ENCODE data around the gene PTPRN2.
"Not testable (repeated sequence)": the region's sequence is repeated elsewhere in the genome, so short reads cannot be mapped to it uniquely, and the experiment has no call there.

PTPRN2 gene

DNA sequence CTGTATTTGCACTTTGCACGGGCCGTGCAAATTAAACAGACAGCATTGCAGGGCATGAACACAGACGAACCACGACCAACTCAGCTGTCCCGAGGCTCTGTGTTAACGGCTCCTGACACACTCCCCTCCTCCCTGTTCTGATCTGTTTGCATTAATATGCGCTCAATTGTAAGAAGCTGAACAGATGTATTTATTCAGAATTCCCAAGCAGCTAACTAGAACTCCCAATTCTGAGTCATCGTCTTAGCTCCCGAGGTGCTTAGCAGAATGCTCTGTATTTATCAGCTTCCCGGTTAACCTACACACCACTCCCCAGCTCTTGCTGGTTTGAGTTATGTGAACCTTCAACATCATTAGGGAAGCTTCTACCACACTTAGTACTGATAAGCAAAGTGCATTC, 286.4 kb downstream of the PTPRN2 start:
- no peak for DNase-seq (ENCODE audit: low spot score)

DNA sequence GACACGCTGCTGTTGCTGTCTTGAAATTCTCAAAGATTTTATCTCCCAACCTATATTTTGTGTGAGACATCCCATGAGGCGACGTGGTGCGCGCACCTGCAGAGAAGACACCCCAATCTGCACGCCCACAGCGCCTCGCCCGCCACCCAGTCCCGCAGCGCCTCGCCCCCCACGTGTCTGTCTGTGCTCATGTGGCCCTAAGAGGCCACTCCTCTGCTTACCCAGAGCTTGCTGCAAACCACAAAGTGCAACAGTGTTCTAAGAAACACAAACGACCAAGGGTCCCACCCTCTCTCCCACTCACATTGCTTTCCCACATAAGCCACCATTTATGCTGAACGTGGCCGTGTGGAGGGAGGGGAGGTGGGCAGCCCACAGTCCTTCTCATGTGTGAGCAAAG, 287.2 kb downstream of the PTPRN2 start:
- DNase-seq (ENCODE audit: low spot score), result no peak

DNA sequence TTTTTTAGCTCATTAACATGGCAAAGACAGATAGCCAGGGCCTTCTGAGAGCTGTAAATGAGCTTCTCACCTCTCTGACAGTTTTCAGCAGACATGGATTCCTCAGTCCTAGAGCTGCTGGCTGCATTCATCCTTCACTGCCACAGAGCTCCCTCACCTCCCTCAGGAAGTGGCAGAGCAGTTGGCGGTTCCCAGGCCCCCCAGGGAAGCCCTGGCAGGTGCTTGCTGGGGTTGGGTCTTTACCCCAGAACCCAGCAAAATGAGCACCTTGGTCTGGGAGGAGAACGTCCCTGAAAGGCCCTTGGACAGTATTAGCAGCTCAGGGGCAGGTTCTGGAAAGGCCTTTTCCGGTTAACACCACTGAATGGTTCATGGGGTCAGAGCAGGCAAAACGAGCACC, 288.0 kb downstream of the PTPRN2 start:
- no peak for DNase-seq (ENCODE audit: low spot score)

GRCh38 chr7:158296798-158297104, 290.9 kb downstream of the PTPRN2 start:
- DNase-seq (ENCODE audit: low spot score), result no peak

- no peak for DNase-seq (ENCODE audit: low spot score)
Measured at GRCh38 chr7:158295966-158296797, 291.4 kb downstream of the PTPRN2 start.

DNA sequence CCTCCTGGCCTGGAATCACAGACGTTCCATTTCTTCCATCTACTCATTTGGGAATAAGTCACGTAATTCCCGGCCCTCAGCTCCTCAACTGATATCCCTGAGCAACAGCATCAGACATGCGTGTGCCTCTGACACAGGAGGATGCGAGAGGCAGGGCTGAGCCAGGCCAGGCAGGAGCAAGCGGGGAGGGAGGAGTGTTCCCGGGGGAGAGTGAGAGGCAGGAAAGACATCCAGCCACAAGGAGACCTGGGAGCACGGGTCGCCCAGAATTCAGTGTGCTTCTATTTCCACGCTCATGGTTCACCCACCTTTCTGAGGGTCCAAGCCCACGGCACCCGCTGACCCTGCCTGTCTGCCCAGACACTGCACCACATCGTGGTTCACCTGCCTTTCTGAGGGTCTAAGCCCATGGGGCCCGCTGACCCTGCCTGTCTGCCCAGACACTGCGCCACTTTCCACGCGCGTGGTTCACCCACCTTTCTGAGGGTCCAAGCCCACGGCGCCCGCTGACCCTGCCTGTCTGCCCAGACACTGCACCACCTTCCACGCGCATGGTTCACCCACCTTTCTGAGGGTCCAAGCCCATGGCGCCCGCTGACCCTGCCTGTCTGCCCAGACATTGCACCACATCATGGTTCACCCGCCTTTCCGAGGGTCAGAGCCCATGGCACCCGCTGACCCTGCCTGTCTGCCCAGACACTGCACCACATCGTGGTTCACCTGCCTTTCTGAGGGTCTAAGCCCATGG, 293.0 kb downstream of the PTPRN2 start:
- not testable (repeated sequence) for DNase-seq (ENCODE audit: low spot score)

- DNase-seq (ENCODE audit: low spot score), result no peak
Measured at GRCh38 chr7:158292948-158293347, 294.7 kb downstream of the PTPRN2 start.

GRCh38 chr7:158291998-158292397, 295.6 kb downstream of the PTPRN2 start:
- no peak for DNase-seq (ENCODE audit: low spot score)

DNA sequence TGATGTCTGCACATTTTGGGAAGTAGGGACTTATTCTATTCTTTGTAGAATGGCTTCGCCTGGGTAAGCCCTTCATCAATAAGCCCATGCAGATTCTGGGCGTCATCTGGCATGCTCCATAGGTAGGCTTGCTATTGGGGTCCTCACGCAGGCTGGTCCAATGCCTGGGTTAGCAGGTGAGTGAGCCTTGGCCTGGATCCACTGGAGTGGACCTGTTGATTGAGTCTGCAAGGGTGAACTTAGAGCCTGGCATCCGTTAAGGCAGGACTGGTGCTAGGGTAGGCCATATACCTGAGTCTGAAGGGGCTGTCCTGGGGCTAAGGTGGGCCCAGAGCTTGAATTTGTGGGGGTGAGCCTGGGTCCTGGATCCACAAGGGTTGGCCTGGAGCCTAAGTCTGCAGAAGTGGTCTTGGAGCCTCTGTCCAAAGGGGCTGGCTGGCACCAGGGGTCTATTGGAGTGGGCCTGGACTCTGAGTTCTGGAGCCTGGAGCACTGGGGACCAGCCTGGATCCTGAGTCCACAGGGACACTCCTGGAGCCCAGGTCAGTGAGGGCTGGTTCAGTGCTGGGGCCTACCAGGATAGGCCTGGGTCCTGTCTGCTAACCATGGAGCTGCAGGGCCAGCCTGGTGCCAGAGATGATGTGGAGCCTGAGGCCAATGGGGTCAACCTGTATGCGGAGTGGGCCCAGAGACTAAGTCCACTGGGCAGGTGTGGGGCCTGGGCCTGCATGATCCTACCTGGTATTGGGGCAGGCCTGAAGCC, 297.7 kb downstream of the PTPRN2 start:
- no peak for DNase-seq (ENCODE audit: low spot score)

DNA sequence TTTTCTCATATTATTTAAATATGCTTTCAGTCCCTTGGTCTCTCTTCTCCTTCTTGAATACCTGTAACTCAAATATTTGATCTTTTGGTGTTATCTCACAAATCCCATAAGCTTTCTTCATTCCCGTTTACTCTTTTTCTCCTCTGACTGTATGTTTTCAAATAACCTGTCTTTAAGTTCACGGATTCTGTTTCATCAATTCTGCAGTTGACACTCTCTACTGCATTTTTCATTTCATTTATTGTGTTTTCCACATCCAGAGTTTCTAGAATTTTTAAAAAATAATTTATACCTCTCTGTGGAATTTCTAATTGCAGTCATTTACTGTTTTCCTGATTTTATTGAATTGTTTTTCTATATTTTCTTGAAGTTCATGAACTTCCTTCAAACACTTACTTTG, 298.4 kb downstream of the PTPRN2 start:
- DNase-seq (ENCODE audit: low spot score), result no peak

- DNase-seq (ENCODE audit: low spot score), result no peak
Measured at GRCh38 chr7:158286210-158286609, 301.4 kb downstream of the PTPRN2 start.

DNA sequence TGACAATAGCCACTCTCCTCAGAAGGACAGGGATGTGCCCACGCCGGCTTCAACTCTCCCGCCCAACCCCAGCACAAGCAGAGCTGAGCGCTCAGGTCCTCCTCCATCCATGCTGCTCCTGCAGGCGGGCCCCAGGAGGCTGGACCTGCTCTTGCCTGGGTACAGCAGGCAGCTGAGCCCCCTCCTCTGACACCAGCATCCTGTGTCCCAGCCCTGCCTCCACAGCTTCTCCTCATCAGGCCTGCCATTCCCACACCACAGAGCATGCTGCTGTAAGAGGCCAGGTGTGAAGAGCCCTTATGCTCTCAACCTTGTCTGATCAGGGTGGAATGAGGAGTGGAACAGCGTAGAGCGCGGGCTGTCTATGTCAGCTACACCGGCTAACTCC, 302.2 kb downstream of the PTPRN2 start:
- no peak for DNase-seq (ENCODE audit: low spot score)

- DNase-seq (ENCODE audit: low spot score), result no peak
Measured at GRCh38 chr7:158284617-158285382, 302.8 kb downstream of the PTPRN2 start.

GRCh38 chr7:158284121-158284520, 303.5 kb downstream of the PTPRN2 start:
- DNase-seq (ENCODE audit: low spot score), result no peak

DNA sequence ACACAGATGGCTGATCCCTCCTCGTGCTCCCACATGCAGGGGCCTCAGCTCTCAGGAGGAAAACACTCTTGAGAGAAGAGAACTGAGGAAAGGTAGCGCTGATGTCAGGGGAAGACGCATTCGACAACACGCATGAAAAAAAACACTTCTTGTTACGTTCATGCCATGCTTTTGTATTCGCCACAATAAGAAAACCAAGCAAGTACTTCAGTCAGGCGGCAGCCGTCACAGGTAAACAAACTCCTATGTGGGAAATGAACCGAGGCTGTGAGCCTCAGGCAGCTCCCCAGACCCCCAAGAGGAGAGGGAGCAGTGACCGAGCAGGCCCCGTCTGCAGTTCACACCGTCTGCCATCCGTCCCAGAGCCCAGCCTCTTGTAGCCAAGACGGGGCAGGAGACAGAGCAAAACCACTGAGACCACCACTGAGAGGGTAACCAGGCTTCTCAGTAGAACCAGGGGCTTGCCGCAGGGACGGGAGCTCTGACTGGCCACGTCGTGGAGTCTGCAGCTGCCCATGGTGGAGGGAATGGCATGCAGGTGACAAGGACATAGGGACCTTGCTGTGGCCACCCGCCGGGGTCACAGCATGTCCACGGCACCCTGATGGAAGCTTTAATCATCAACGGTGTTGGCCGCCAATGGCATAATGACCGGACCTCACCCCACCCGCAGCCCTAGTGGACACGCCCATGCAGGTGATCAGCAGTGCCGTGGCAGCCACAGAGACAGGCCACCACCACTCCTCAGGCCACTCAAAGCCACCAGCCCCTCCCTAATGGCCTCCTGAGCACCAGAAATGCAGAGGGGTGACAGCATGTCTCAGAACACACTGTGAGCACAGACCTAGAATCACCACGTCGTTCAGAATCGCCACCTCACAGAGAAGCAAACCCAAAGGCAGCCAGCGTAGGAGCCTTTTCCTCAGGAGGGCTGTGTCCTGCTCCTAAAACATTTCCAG, 304.3 kb downstream of the PTPRN2 start:
- no peak for DNase-seq (ENCODE audit: low spot score)

DNA sequence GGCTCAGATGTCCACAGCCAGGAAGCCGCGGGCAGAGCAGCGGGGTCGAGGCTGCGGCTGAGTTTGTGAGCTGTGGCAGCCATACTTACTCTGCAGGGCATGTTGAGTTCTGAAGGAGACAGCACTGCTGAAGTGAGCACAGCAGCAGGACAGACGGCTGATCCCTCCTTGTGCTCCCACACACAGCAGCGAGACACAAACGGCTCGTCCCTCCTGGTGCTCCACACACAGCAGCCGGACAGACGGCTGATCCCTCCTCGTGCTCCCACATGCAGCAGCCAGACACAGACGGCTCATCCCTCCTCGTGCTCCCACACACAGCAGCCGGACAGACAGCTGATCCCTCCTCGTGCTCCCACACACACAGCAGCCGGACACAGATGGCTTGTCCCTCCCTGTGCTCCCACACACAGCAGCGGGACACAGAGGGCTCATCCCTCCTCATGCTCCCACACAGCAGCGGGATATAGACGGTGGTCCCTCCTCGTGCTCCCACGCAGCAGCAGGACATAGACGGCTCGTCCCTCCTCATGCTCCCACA, 305.1 kb downstream of the PTPRN2 start:
- no peak for DNase-seq (ENCODE audit: low spot score)

- DNase-seq (ENCODE audit: low spot score), result no peak
Measured at GRCh38 chr7:158281441-158281840, 306.2 kb downstream of the PTPRN2 start.

DNA sequence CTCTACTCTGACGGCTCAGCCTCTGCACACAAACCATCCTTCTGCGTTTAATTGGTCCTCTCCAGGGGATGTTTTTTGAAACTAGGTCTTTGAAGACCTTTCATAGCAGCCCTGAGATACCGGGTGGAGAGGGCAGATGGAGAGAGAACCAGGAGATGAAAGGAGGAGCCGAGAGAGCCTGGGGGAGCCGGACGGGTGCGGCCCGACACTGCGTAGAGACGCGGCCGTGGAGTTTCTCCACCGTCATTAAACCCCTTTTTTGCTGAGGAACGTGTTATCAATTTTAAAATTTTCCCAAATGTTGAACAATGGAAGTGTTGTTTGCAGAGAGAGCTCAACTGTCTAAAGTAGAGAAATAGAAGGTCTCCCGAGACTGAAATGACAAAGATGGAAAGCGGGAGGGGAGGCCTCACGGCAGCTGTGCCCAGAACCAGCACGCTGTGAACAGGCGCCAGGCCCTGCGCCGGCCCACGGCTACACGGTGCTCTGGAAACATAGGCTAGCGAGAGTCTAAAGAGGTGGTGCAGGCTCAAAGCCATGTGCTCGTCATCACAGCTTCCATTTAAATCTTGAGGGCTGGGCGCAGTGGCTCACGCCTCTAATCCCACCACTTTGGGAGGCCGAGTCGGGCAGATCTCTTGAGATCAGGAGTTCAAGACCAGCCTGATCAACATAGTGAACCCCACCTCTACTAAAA, 307.0 kb downstream of the PTPRN2 start:
- no peak for DNase-seq (ENCODE audit: low spot score)

- DNase-seq (ENCODE audit: low spot score), result no peak
Measured at GRCh38 chr7:158279539-158280447, 307.8 kb downstream of the PTPRN2 start.
